Measurements from ENCODE around the gene DDX20. TPM values are rescaled to one million over a fixed set of nuclear protein-coding genes. Genes with fewer than 3 reads are reported as not detected.

The DDX20 gene
- total RNA-seq, result 10 to 100 TPM; 15.3 to 15.9 TPM

- TF ChIP-seq CTCF (IDR thresholded peaks at IDR 0.05), result peak; percentile 84
- peaks cover 33% of the 10 kb centered on the region for H3K4me1 Mint-ChIP-seq (ENCODE audit: low read depth)
- ATAC-seq, result peak; percentile 93
- no peaks in the 10 kb centered on the region for H3K27me3 Mint-ChIP-seq
- intact Hi-C loops (cut with micrococcal nuclease), result loop anchor here (5.0 kb wide), 1 partner anchor 248 kb away; no protein-coding TSS in a partner anchor
- H3K9me3 Mint-ChIP-seq, result no peaks in the 10 kb centered on the region
- DNase-seq, result peak; percentile 96
- ChIA-PET POLR2A (interaction anchor here (0.6 to 3.5 kb wide), 20 partner anchors 10 to 540 kb away, joined by 3 to 13 read pairs (median 4); partner anchors contain the start of genes INKA2, RAP1A and WDR77), CTCF (interaction anchor here (0.6 to 3.0 kb wide), 24 partner anchors 8 to 313 kb away, joined by 3 to 25 read pairs (median 6); partner anchors contain the start of genes ADORA3, INKA2, TMIGD3 and WDR77)
- H3K4me3 Mint-ChIP-seq, result peak within 1 kb of the TSS; percentile 88
- peak within 1 kb of the TSS; percentile 98 for H3K27ac Mint-ChIP-seq
- H3K36me3 Mint-ChIP-seq (ENCODE audit: low read depth), result peaks cover 26% of the 10 kb centered on the region
Measured at GRCh38 chr1:111755331-111756123, at the start of gene DDX20. Gene DDX20 (plus strand): TSS chr1:111755901. CDS start chr1:111755925, 24 bp downstream.

GRCh38 chr1:111706921-111707320 lies 48.8 kb upstream of the DDX20 start:
- ATAC-seq, result no peak
- no peaks in the 10 kb centered on the region for H3K27me3 Mint-ChIP-seq
- no peak overlapping the region for H3K4me3 Mint-ChIP-seq
- H3K9me3 Mint-ChIP-seq, result no peaks in the 10 kb centered on the region
- peak overlapping the region; percentile 69 for H3K27ac Mint-ChIP-seq
- no peak for TF ChIP-seq CTCF (IDR thresholded peaks at IDR 0.05)
- intact Hi-C loops (cut with micrococcal nuclease), result no loop called here
- H3K4me1 Mint-ChIP-seq (ENCODE audit: low read depth), result peaks cover 67% of the 10 kb centered on the region
- H3K36me3 Mint-ChIP-seq (ENCODE audit: low read depth), result peaks cover 53% of the 10 kb centered on the region
- no peak for DNase-seq
- ChIA-PET CTCF (interaction anchor here (1.3 kb wide), 1 partner anchor 199 kb away, joined by 3 read pairs; no protein-coding TSS in a partner anchor), POLR2A (interaction anchor here (0.6 kb wide), 1 partner anchor 492 kb away, joined by 3 read pairs; no protein-coding TSS in a partner anchor)

GRCh38 chr1:111707906-111708305 lies 47.8 kb upstream of the DDX20 start:
- Mint-ChIP-seq H3K27me3 (no peaks in the 10 kb centered on the region), H3K27ac (peak overlapping the region; percentile 66), H3K36me3 (ENCODE audit: low read depth) (peaks cover 47% of the 10 kb centered on the region), H3K4me3 (no peak overlapping the region), H3K4me1 (ENCODE audit: low read depth) (peaks cover 62% of the 10 kb centered on the region), H3K9me3 (no peaks in the 10 kb centered on the region)
- ChIA-PET POLR2A (no interaction called here), CTCF (interaction anchor here (1.3 kb wide), 1 partner anchor 200 kb away, joined by 3 read pairs; no protein-coding TSS in a partner anchor)
- no peak for TF ChIP-seq CTCF (IDR thresholded peaks at IDR 0.05)
- DNase-seq (no peak), ATAC-seq (no peak)
- intact Hi-C loops (cut with micrococcal nuclease), result no loop called here

GRCh38 chr1:111709986-111710385 lies 45.7 kb upstream of the DDX20 start:
- intact Hi-C loops (cut with micrococcal nuclease), result no loop called here
- Mint-ChIP-seq H3K9me3 (no peaks in the 10 kb centered on the region), H3K27me3 (no peaks in the 10 kb centered on the region), H3K4me1 (ENCODE audit: low read depth) (peaks cover 58% of the 10 kb centered on the region), H3K4me3 (no peak overlapping the region), H3K36me3 (ENCODE audit: low read depth) (peaks cover 38% of the 10 kb centered on the region), H3K27ac (peak overlapping the region; percentile 75)
- TF ChIP-seq CTCF (IDR thresholded peaks at IDR 0.05), result no peak
- peak; percentile 48 for ATAC-seq
- CTCF ChIA-PET, result interaction anchor here (1.3 to 3.6 kb wide), 3 partner anchors 59 to 230 kb away, joined by 3 to 19 read pairs (median 4); no protein-coding TSS in a partner anchor
- DNase-seq, result no peak
- POLR2A ChIA-PET, result interaction anchor here (1.3 kb wide), 1 partner anchor 234 kb away, joined by 5 read pairs; no protein-coding TSS in a partner anchor
